ENCODE data around the gene MIGA2.
A peak's percentile ranks its signal among the peaks of the same experiment; 100 is the strongest.

The MIGA2 gene

GRCh38 chr9:129036923-129037766 is 719 bp downstream of the MIGA2 start:
- TF ChIP-seq CTCF (IDR thresholded peaks at IDR 0.05): no peak
- Mint-ChIP-seq H3K4me3 (peak overlapping the region; percentile 96), H3K36me3 (ENCODE audit: low read depth) (peaks cover 4% of the 10 kb centered on the region), H3K4me1 (peaks cover 27% of the 10 kb centered on the region), H3K27ac (no peak overlapping the region), H3K27me3 (ENCODE audit: low read depth, poor library complexity) (peaks cover 14% of the 10 kb centered on the region), H3K9me3 (no peaks in the 10 kb centered on the region)
- no peak for DNase-seq

- H3K4me1 Mint-ChIP-seq: peaks cover 27% of the 10 kb centered on the region
These were observed 1.3 kb downstream of the MIGA2 start for GRCh38 chr9:129037767-129038098.

GRCh38 chr9:129038109-129038852 is 1.9 kb downstream of the MIGA2 start:
- Mint-ChIP-seq H3K4me1 (peaks cover 27% of the 10 kb centered on the region), H3K27ac (no peak overlapping the region), H3K4me3 (peak overlapping the region; percentile 96), H3K27me3 (ENCODE audit: low read depth, poor library complexity) (peaks cover 10% of the 10 kb centered on the region), H3K9me3 (no peaks in the 10 kb centered on the region), H3K36me3 (ENCODE audit: low read depth) (peaks cover 10% of the 10 kb centered on the region)
- TF ChIP-seq CTCF (IDR thresholded peaks at IDR 0.05): no peak
- DNase-seq: no peak

More at GRCh38 chr9:129037767-129038098, 1.3 kb downstream of the MIGA2 start:
- Mint-ChIP-seq H3K27ac (no peak overlapping the region), H3K36me3 (ENCODE audit: low read depth) (peaks cover 10% of the 10 kb centered on the region), H3K9me3 (no peaks in the 10 kb centered on the region), H3K27me3 (ENCODE audit: low read depth, poor library complexity) (peaks cover 14% of the 10 kb centered on the region), H3K4me3 (peak overlapping the region; percentile 96)
- no peak for TF ChIP-seq CTCF (IDR thresholded peaks at IDR 0.05)
- DNase-seq: no peak

GRCh38 chr9:129040113-129040643 is 3.8 kb downstream of the MIGA2 start:
- peaks cover 27% of the 10 kb centered on the region for H3K4me1 Mint-ChIP-seq
- H3K36me3 Mint-ChIP-seq (ENCODE audit: low read depth): peaks cover 16% of the 10 kb centered on the region
- peaks cover 6% of the 10 kb centered on the region for H3K27me3 Mint-ChIP-seq (ENCODE audit: low read depth, poor library complexity)
- no peak for DNase-seq
- H3K9me3 Mint-ChIP-seq: no peaks in the 10 kb centered on the region
- H3K27ac Mint-ChIP-seq: peak overlapping the region; percentile 92
- H3K4me3 Mint-ChIP-seq: no peak overlapping the region
- TF ChIP-seq CTCF (IDR thresholded peaks at IDR 0.05): no peak

GRCh38 chr9:129042016-129042415 is 5.6 kb downstream of the MIGA2 start:
- peaks cover 15% of the 10 kb centered on the region for H3K4me1 Mint-ChIP-seq
- no peak for TF ChIP-seq CTCF (IDR thresholded peaks at IDR 0.05)
- H3K27ac Mint-ChIP-seq: no peak overlapping the region
- peaks cover 16% of the 10 kb centered on the region for H3K36me3 Mint-ChIP-seq (ENCODE audit: low read depth)
- H3K9me3 Mint-ChIP-seq: no peaks in the 10 kb centered on the region
- DNase-seq: no peak
- peaks cover 4% of the 10 kb centered on the region for H3K27me3 Mint-ChIP-seq (ENCODE audit: low read depth, poor library complexity)
- H3K4me3 Mint-ChIP-seq: no peak overlapping the region
